Gastrocnemius medialis (tissue), 4 donors: ENCODE data around the gene GPR6. TPM values are rescaled to one million over a fixed set of nuclear protein-coding genes. Genes with fewer than 3 reads are reported as not detected.

Experiments used
- ATAC-seq, 2 donors: fragments of 150-250 bp; one replicate each; pipeline ENCODE4 v1.9.1; 2016
- DNase-seq, 2 donors: peaks; one replicate each; pipeline ENCODE4 v3.0.0-alpha.2; 2019
- H3K27ac ChIP-seq, 4 donors: fragments of 200-600 bp; sonication (generic); 1 replicate in 1 of 4; 2 replicates in 3 of 4; pipeline ENCODE4 v1.5.1; 2016 to 2018; ENCODE audit warnings: mild to moderate bottlenecking in 2 of 4, moderate library complexity in 1 of 4
- H3K27me3 ChIP-seq, 3 donors: fragments of 200-600 bp; sonication (generic) in 2 of 3; 1 replicate in 1 of 3; 2 replicates in 2 of 3; pipeline versions ENCODE4 v1.5.1 to v1.6.0; 2016 to 2019; ENCODE audit warnings: mild to moderate bottlenecking in 1 of 3, moderate library complexity in 1 of 3
- H3K36me3 ChIP-seq, 2 donors: fragments of 200-600 bp; sonication (generic) in 1 of 2; one replicate each; pipeline ENCODE4 v1.5.1; 2017 to 2018
- H3K4me1 ChIP-seq, 2 donors: fragments of 200-600 bp; sonication (generic) in 1 of 2; one replicate each; pipeline ENCODE4 v1.5.1; 2016 to 2017; ENCODE audit warnings: mild to moderate bottlenecking in 2 of 2
- H3K4me3 ChIP-seq, 4 donors: fragments of 200-600 bp; sonication (generic) in 3 of 4; 1 replicate in 1 of 4; 2 replicates in 3 of 4; pipeline ENCODE4 v1.5.1; 2016 to 2019; ENCODE audit warnings: mild to moderate bottlenecking in 2 of 4
- H3K9me3 ChIP-seq, 3 donors: fragments of 200-600 bp; sonication (generic) in 2 of 3; 1 replicate in 1 of 3; 2 replicates in 2 of 3; pipeline ENCODE4 v1.5.1; 2016 to 2019
- POLR2A ChIP-seq, 2 donors: fragments of 450-650 bp; IDR thresholded peaks; one replicate each; pipeline ENCODE4 v1.6.1; 2017; ENCODE audit warnings: antibody characterized with exemption in 2 of 2, mild to moderate bottlenecking in 2 of 2, moderate library complexity in 2 of 2
- in situ Hi-C, 4 donors: fragments of 200-750 bp; cut with MboI; loops; one replicate each; pipeline versions ENCODE4 v1.15.0 to v1.8.0; 2017; ENCODE audit warnings: low sequenced_read_pairs in 4 of 4
- intact Hi-C: fragments of 100-400 bp; cut with DNase I; formaldehyde crosslinking; loops from one replicate; pipeline ENCODE4 v1.15.1; 2023; ENCODE audit warnings: low total_unique reads
- total RNA-seq, 4 donors: library from RNA; depleted of rRNA; stranded (reverse); fragments of >200 nt; gene quantifications; one replicate each; pipeline versions ENCODE4 v1.1.0 to v1.2.3, GENCODE V29; 2016
- TF ChIP-seq, protein P1 (sequence below), 5 experiments: fragments of 450-650 bp in 3 of 5; fragments of 200-600 bp in 2 of 5; sonication (generic) in 2 of 5; IDR thresholded peaks in 4 of 5; conservative IDR thresholded peaks in 1 of 5; 1 replicate in 4 of 5; 2 replicates in 1 of 5; pipeline ENCODE4 v1.5.1; 2016 to 2019; ENCODE audit warnings: antibody characterized with exemption in 5 of 5, mild to moderate bottlenecking in 3 of 5, moderate library complexity in 3 of 5

Gene GPR6, protein sequence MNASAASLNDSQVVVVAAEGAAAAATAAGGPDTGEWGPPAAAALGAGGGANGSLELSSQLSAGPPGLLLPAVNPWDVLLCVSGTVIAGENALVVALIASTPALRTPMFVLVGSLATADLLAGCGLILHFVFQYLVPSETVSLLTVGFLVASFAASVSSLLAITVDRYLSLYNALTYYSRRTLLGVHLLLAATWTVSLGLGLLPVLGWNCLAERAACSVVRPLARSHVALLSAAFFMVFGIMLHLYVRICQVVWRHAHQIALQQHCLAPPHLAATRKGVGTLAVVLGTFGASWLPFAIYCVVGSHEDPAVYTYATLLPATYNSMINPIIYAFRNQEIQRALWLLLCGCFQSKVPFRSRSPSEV
- not detected for total RNA-seq

DNA sequence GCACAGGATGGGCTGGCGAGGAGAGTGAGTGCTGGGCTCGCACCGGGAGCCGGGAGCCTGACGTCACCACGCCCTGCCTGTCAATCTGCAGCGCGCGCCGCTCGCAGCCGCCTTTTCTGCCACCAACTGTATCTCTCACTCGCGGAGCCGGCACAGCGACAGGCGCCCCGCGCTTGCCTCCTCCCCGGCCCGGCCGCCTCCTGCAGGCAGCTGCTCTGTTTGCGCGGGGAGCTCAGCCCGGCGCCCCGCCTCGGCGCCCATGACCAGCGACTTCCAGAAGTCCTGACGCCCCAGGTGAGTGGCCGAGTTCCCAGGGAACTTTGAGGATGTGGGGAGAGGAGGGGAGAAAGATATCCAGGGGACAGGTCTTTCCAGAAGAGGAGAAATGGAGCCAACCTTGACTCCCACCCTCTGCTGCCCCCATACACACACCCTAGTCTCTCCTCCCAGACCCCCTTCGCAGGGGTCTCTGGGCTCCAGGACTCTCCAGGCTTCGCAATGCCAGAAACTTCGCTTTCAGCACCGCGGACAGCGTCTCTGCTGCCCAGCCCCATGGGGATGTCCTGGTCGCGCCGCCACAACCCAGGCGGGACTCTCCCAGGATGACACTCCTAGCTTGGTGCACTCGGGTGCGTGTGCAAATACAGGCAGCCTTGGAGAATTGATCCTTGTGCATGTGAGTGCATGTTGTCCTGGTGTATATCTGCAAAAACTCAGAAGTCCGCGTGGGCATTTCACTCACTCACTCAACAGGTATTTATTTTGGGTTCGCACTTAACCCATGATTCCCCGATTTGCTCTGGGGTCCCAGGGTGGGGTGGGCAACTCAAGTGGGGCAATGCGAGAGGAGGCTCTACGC is at the start of gene GPR6:
Gene GPR6 (plus strand): TSS at position 138 of the 859 bp plus-strand sequence. CDS start 802 bp downstream, outside the sequence.
- DNase-seq (no peak), ATAC-seq (no peak)
- Histone ChIP-seq H3K4me1 (no peaks in the 10 kb centered on the region), H3K9me3 (no peaks in the 10 kb centered on the region), H3K27me3 (peaks cover 22 to 33% (median 29%) of the 10 kb centered on the region in 3 donors), H3K27ac (no peak within 1 kb of the TSS), H3K4me3 (no peak within 1 kb of the TSS), H3K36me3 (no peaks in the 10 kb centered on the region)
- TF ChIP-seq POLR2A (IDR thresholded peaks at IDR 0.05): no peak
- TF ChIP-seq, protein P1, sequence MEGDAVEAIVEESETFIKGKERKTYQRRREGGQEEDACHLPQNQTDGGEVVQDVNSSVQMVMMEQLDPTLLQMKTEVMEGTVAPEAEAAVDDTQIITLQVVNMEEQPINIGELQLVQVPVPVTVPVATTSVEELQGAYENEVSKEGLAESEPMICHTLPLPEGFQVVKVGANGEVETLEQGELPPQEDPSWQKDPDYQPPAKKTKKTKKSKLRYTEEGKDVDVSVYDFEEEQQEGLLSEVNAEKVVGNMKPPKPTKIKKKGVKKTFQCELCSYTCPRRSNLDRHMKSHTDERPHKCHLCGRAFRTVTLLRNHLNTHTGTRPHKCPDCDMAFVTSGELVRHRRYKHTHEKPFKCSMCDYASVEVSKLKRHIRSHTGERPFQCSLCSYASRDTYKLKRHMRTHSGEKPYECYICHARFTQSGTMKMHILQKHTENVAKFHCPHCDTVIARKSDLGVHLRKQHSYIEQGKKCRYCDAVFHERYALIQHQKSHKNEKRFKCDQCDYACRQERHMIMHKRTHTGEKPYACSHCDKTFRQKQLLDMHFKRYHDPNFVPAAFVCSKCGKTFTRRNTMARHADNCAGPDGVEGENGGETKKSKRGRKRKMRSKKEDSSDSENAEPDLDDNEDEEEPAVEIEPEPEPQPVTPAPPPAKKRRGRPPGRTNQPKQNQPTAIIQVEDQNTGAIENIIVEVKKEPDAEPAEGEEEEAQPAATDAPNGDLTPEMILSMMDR (IDR thresholded peaks at IDR 0.05 in 4 of 5, conservative IDR thresholded peaks at IDR 0.05 in 1 of 5): no peak
- intact Hi-C loops: no loop called here
- in situ Hi-C loops: no loop called here

DNA sequence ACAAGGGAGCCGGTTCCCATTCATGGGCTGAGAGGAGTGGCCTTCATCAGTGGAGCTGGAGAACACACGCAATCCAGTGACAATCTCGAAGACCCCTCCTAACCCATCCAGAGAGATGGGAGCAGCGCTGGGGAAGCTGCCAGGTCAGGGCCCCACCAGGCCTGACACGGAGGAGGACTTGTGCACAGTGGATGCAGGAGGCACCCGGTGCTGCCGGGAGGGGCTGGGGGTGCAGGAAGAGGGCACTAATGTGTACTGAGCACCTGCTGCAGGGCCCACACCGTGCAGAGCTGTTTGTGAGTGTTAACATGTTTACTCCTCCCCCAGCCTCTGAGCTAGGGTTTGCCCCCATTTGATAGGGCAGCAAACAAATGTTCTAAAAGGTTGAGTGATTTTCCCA is 43.8 kb upstream of the GPR6 start:
- no peak for TF ChIP-seq POLR2A (IDR thresholded peaks at IDR 0.05)
- TF ChIP-seq, protein P1 (IDR thresholded peaks at IDR 0.05 in 4 of 5, conservative IDR thresholded peaks at IDR 0.05 in 1 of 5): no peak
- in situ Hi-C loops: no loop called here
- no peaks in the 10 kb centered on the region for H3K36me3 ChIP-seq
- no peak for ATAC-seq
- intact Hi-C loops: no loop called here
- H3K27ac ChIP-seq: no peak overlapping the region
- H3K9me3 ChIP-seq: no peaks in the 10 kb centered on the region
- H3K4me3 ChIP-seq: no peak overlapping the region
- no peak for DNase-seq
- no peaks in the 10 kb centered on the region for H3K4me1 ChIP-seq
- H3K27me3 ChIP-seq: no peaks in the 10 kb centered on the region

DNA sequence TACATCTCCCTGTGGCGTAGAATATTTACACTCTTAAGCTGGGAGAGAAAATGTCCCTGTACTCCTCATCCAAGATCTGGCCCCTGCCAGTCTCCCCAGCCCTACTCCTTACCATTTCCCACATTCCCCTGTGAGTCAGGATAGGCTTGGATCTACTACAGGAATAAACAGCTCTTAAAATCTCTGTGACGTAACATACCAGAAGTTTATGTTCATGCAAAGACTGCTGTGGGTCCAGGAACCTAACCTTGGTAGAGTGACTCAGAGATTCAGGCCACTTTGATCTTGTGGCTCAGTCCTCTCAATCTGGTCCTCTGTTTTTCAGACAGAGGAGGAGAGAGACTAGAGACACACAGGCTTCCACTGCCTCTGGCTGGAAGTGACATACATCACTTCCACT is 38.5 kb upstream of the GPR6 start:
- no peak for TF ChIP-seq POLR2A (IDR thresholded peaks at IDR 0.05)
- TF ChIP-seq, protein P1 (IDR thresholded peaks at IDR 0.05 in 4 of 5, conservative IDR thresholded peaks at IDR 0.05 in 1 of 5): no peak
- Histone ChIP-seq H3K4me3 (no peak overlapping the region), H3K27me3 (no peaks in the 10 kb centered on the region), H3K36me3 (no peaks in the 10 kb centered on the region), H3K9me3 (no peaks in the 10 kb centered on the region), H3K4me1 (no peaks in the 10 kb centered on the region), H3K27ac (no peak overlapping the region)
- DNase-seq (no peak), ATAC-seq (no peak)
- in situ Hi-C loops: no loop called here
- intact Hi-C loops: no loop called here

DNA sequence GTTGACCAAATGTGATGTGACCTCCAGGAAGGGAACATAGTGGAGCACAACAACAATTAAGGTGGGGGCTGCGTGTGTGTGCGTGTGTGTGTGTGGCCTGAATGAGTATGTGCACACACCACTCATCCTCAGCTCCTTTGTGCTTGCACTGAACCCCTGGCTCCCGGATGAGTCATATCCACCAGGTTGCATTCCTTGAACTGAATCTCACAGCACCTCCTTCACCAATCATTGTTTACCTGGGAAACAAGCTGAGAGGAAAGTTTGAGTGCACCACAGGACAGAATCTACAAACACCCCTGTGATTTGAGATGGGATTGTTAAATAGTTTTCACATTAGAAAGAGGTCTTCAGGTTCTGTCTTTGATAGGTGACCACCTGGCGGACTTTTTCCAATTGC is 33.7 kb upstream of the GPR6 start:
- DNase-seq: no peak
- no peaks in the 10 kb centered on the region for H3K4me1 ChIP-seq
- H3K9me3 ChIP-seq: no peaks in the 10 kb centered on the region
- no peaks in the 10 kb centered on the region for H3K36me3 ChIP-seq
- intact Hi-C loops: no loop called here
- no peak for ATAC-seq
- H3K27me3 ChIP-seq: no peaks in the 10 kb centered on the region
- TF ChIP-seq, protein P1 (IDR thresholded peaks at IDR 0.05 in 4 of 5, conservative IDR thresholded peaks at IDR 0.05 in 1 of 5): no peak
- no peak overlapping the region for H3K27ac ChIP-seq
- no peak overlapping the region for H3K4me3 ChIP-seq
- in situ Hi-C loops: no loop called here
